IMR-90 (cell line): Measurements from ENCODE around the gene ZBTB46. TPM values are rescaled to one million over a fixed set of nuclear protein-coding genes. Genes with fewer than 3 reads are reported as not detected.

Source experiments
- ATAC-seq: fragments of 200-7000 bp; cut with Tn5 transposase; 2 replicates; pipeline ENCODE4 v1.9.1; 2020; ENCODE audit warnings: low read depth, mild to moderate bottlenecking, moderate library complexity
- BruUV-seq: library from RNA; stranded (reverse); fragments of 400-500 nt; replicated peaks from 2 replicates; lab custom pipeline; 2021; lab: Mats Ljungman, UMichigan
- CTCF ChIA-PET: fragments of 300-600 bp; formaldehyde crosslinking; extraction: SDS; loops from one replicate; lab custom pipeline; 2021; ENCODE audit warnings: antibody characterized with exemption; lab: Yijun Ruan, JAX
- POLR2A ChIA-PET: fragments of 300-600 bp; sonication (Branson Sonifier 250); formaldehyde crosslinking; loops from one replicate; lab custom pipeline; 2022; ENCODE audit warnings: antibody characterized with exemption; ENCODE audit not compliant: unreplicated experiment; lab: Charles Lee
- DNase-seq: peaks from one replicate; pipeline ENCODE4 v3.0.0; 2013
- H2AFZ ChIP-seq: replicated peaks from 2 replicates; pipeline ENCODE3; 2013; ENCODE audit warnings: low read length, mild to moderate bottlenecking; ENCODE audit not compliant: poor library complexity
- H2AK5ac ChIP-seq: 2 replicates; pipeline ENCODE4 v1.6.1; 2013; ENCODE audit warnings: low read depth, low read length, inconsistent platforms
- H2AK9ac ChIP-seq: replicated peaks from 2 replicates; pipeline ENCODE3; 2013; ENCODE audit warnings: mild to moderate bottlenecking, low read depth, low read length, moderate library complexity; ENCODE audit not compliant: poor library complexity
- H2BK120ac ChIP-seq: 2 replicates; pipeline ENCODE4 v1.6.1; 2013; ENCODE audit warnings: low read depth, low read length, inconsistent platforms
- H2BK15ac ChIP-seq: 3 replicates; pipeline ENCODE4 v1.6.1; 2013; ENCODE audit warnings: low read depth, low read length, inconsistent platforms
- H2BK20ac ChIP-seq: 2 replicates; pipeline ENCODE4 v1.6.1; 2013; ENCODE audit warnings: low read depth, mild to moderate bottlenecking, inconsistent platforms, low read length, moderate library complexity
- H2BK5ac ChIP-seq: 2 replicates; pipeline ENCODE4 v1.6.1; 2013; ENCODE audit warnings: mild to moderate bottlenecking, low read depth, low read length, inconsistent platforms; ENCODE audit not compliant: poor library complexity, severe bottlenecking
- H3K14ac ChIP-seq: replicated peaks from 2 replicates; pipeline ENCODE4 v1.6.1; 2013; ENCODE audit warnings: low read depth, low read length, inconsistent platforms
- H3K18ac ChIP-seq: 2 replicates; pipeline ENCODE4 v1.6.1; 2013; ENCODE audit warnings: low read depth, low read length, control low read depth
- H3K23ac ChIP-seq: 2 replicates; pipeline ENCODE4 v1.6.1; 2013; ENCODE audit warnings: low read depth, low read length, inconsistent platforms
- H3K27ac ChIP-seq: 2 replicates; pipeline ENCODE4 v1.5.1; 2013; ENCODE audit warnings: mild to moderate bottlenecking, control low read depth, low read length; ENCODE audit not compliant: insufficient read depth
- H3K27me3 ChIP-seq: 2 replicates; pipeline ENCODE4 v1.6.1; 2013; ENCODE audit warnings: low read length; ENCODE audit not compliant: control insufficient read depth, insufficient read depth
- H3K36me3 ChIP-seq: 2 replicates; pipeline ENCODE4 v1.6.1; 2013; ENCODE audit warnings: low read length, mixed read lengths; ENCODE audit not compliant: control insufficient read depth, insufficient read depth
- H3K4ac ChIP-seq: 2 replicates; pipeline ENCODE4 v1.6.1; 2013; ENCODE audit warnings: low read depth, low read length, inconsistent platforms
- H3K4me1 ChIP-seq: 2 replicates; pipeline ENCODE4 v1.6.1; 2013; ENCODE audit warnings: low read length, mixed read lengths; ENCODE audit not compliant: control insufficient read depth, insufficient read depth
- H3K4me2 ChIP-seq: 2 replicates; pipeline ENCODE4 v1.6.1; 2013; ENCODE audit warnings: low read depth, mild to moderate bottlenecking, control low read depth, low read length, moderate library complexity
- H3K4me3 ChIP-seq: 2 replicates; pipeline ENCODE4 v1.5.1; 2013; ENCODE audit warnings: low read depth, mild to moderate bottlenecking, control low read depth, low read length, moderate library complexity; ENCODE audit not compliant: insufficient read depth
- H3K56ac ChIP-seq: 2 replicates; pipeline ENCODE4 v1.6.1; 2013; ENCODE audit warnings: low read length, inconsistent platforms; ENCODE audit not compliant: insufficient read depth; ENCODE audit errors: extremely low read depth
- H3K79me1 ChIP-seq, 2 experiments: 2 replicates each; pipeline ENCODE4 v1.6.1; 2013; ENCODE audit warnings: low read length in 2 of 2, inconsistent platforms in 1 of 2, low read depth in 1 of 2
- H3K9ac ChIP-seq: 2 replicates; pipeline ENCODE4 v1.6.1; 2013; ENCODE audit warnings: low read depth, low read length, control low read depth
- H3K9me1 ChIP-seq: 2 replicates; pipeline ENCODE4 v1.6.1; 2013; ENCODE audit warnings: low read length, inconsistent platforms; ENCODE audit not compliant: insufficient read depth
- H3K9me3 ChIP-seq: 2 replicates; pipeline ENCODE4 v1.6.1; 2013; ENCODE audit warnings: low read length; ENCODE audit not compliant: control insufficient read depth, insufficient read depth
- H4K20me1 ChIP-seq: 2 replicates; pipeline ENCODE4 v1.6.1; 2013; ENCODE audit warnings: low read length, inconsistent platforms; ENCODE audit not compliant: insufficient read depth
- H4K5ac ChIP-seq: 2 replicates; pipeline ENCODE4 v1.6.1; 2013; ENCODE audit warnings: mild to moderate bottlenecking, low read depth, low read length, control low read depth
- H4K8ac ChIP-seq, 2 experiments: 2 replicates each; pipeline ENCODE4 v1.6.1; 2013; ENCODE audit warnings: low read depth in 2 of 2, low read length in 2 of 2, control low read depth in 1 of 2, inconsistent platforms in 1 of 2
- H4K91ac ChIP-seq: 2 replicates; pipeline ENCODE4 v1.6.1; 2013; ENCODE audit warnings: low read depth, low read length, inconsistent platforms; ENCODE audit not compliant: insufficient read depth
- BHLHE40 ChIP-seq: fragments of 150-350 bp; IDR thresholded peaks from 2 replicates; pipeline ENCODE4 v1.6.1; 2016; ENCODE audit warnings: mild to moderate bottlenecking, low read depth, low read length
- CEBPB ChIP-seq: IDR thresholded peaks from 2 replicates; pipeline ENCODE4 v1.6.1; 2012; ENCODE audit warnings: low read depth, low read length, improper control_type of control experiment
- CHD1 ChIP-seq: IDR thresholded peaks from 2 replicates; pipeline ENCODE4 v1.6.1; 2012; ENCODE audit warnings: low read depth, low read length, improper control_type of control experiment
- FOS ChIP-seq: fragments of 150-350 bp; IDR thresholded peaks from 2 replicates; pipeline ENCODE4 v1.6.1; 2016; ENCODE audit warnings: low read depth, low read length
- MAFK ChIP-seq: IDR thresholded peaks from 2 replicates; pipeline ENCODE4 v1.6.1; 2012; ENCODE audit warnings: low read depth, low read length, improper control_type of control experiment
- MAZ ChIP-seq: IDR thresholded peaks from 2 replicates; pipeline ENCODE4 v1.6.1; 2012; ENCODE audit warnings: low read depth, mild to moderate bottlenecking, low read length, improper control_type of control experiment, moderate library complexity, borderline replicate concordance
- MXI1 ChIP-seq: IDR thresholded peaks from 2 replicates; pipeline ENCODE4 v1.6.1; 2012; ENCODE audit warnings: low read depth, mild to moderate bottlenecking, low read length, moderate library complexity, borderline replicate concordance
- NFE2L2 ChIP-seq: fragments of 150-350 bp; IDR thresholded peaks from 2 replicates; pipeline ENCODE4 v1.6.1; 2016; ENCODE audit warnings: low read depth, mild to moderate bottlenecking, low read length
- POLR2A ChIP-seq: IDR thresholded peaks from 2 replicates; pipeline ENCODE4 v1.6.1; 2012; ENCODE audit warnings: mild to moderate bottlenecking, low read depth, low read length
- RAD21 ChIP-seq: IDR thresholded peaks from 2 replicates; pipeline ENCODE4 v1.6.1; 2012; ENCODE audit warnings: low read length, improper control_type of control experiment
- RCOR1 ChIP-seq: IDR thresholded peaks from 2 replicates; pipeline ENCODE4 v1.6.1; 2012; ENCODE audit warnings: mild to moderate bottlenecking, low read length, improper control_type of control experiment; ENCODE audit not compliant: insufficient replicate concordance
- RFX5 ChIP-seq: IDR thresholded peaks from 2 replicates; pipeline ENCODE4 v1.8.0; 2012; ENCODE audit warnings: low read depth, mild to moderate bottlenecking, low read length, moderate library complexity
- SMC3 ChIP-seq: fragments of 150-350 bp; IDR thresholded peaks from 2 replicates; pipeline ENCODE4 v1.6.1; 2016; ENCODE audit warnings: low read depth, mild to moderate bottlenecking, antibody characterized with exemption, low read length, moderate library complexity
- WGBS, 2 experiments: methylation state at CpG; one replicate each; pipeline versions ENCODE4 v1.1.5 to v1.1.7; 2013; ENCODE audit warnings: missing lambda C conversion rate in 2 of 2; ENCODE audit not compliant: insufficient read length in 1 of 2; ENCODE audit errors: extremely low coverage in 2 of 2; 5-methylcytosine and 5-hydroxymethylcytosine counted together
- dilution Hi-C: fragments of 300-500 bp; cut with HindIII; formaldehyde crosslinking; loops from one replicate; pipeline ENCODE4 v1.14.3; 2018; ENCODE audit warnings: low sequenced_read_pairs; ENCODE audit not compliant: unreplicated experiment
- in situ Hi-C: fragments of 300-500 bp; cut with MboI; formaldehyde crosslinking; loops from 3 replicates; pipeline ENCODE4 v1.14.3; 2019; ENCODE audit warnings: low sequenced_read_pairs, inconsistent platforms, mixed read lengths
- intact Hi-C: fragments of 100-400 bp; cut with micrococcal nuclease; formaldehyde crosslinking; loops from 2 replicates; pipeline ENCODE4 v1.10.0; 2022
- polyA plus RNA-seq, 3 experiments: library from polyadenylated mRNA; depleted of rRNA; stranded (reverse); fragments of >200 nt; gene quantifications; 2 replicates each; pipeline ENCODE4 v1.2.3, GENCODE V29; 2012; ENCODE audit warnings: low replicate concordance in 1 of 3
- total RNA-seq: library from RNA; depleted of rRNA; stranded (reverse); fragments of >200 nt; gene quantifications from 2 replicates; pipeline ENCODE4 v1.2.3, GENCODE V29; 2012
- TF ChIP-seq, protein P1 (sequence below): fragments of 150-350 bp; IDR thresholded peaks from 2 replicates; pipeline ENCODE4 v1.6.1; 2016; ENCODE audit warnings: low read depth, mild to moderate bottlenecking, low read length, moderate library complexity, borderline replicate concordance
- TF ChIP-seq, protein P2 (sequence below): fragments of 150-350 bp; IDR thresholded peaks from 2 replicates; pipeline ENCODE4 v1.6.1; 2017; ENCODE audit warnings: mild to moderate bottlenecking, antibody characterized with exemption, low read length, low read depth
- TF ChIP-seq, protein P3 (sequence below): conservative IDR thresholded peaks from 2 replicates; pipeline ENCODE4 v1.5.1; 2012; ENCODE audit warnings: mild to moderate bottlenecking, low read depth, low read length, improper control_type of control experiment

ZBTB46 gene
- total and polyA plus RNA-seq, 2 of the 4 experiments (the other 2 are of a cell fraction): 4.2 to 14.9 TPM

DNA sequence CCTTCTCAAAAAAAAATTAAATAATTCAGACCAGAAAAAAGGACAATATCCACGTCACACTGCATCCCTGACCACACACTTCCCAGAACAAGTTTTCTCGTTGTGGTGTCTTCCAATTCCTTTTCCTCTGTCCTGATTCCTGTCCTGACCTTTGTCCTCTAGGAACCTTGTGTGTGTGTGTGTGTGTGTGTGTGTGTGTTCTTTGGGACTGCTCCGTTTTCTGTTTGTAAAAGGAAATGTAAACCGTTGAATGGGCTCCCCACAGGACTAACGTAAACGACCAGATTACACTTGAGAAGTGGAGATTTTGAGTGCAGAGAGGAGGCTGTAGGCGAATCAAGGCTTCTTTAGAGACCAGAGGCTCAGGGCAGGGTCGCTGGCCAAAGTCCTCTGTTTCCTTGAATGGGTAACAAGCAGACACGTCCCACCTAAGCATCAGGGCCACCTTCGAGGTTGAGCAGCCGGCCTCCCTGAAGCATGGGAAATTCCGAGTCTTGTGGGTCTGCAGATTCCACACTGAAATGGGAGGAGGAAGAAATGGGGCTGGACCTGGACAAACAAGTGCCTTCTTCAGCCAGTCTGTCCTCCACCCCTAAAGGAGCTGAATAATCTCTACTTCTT, 7.3 kb downstream of the ZBTB46 start:
- Histone ChIP-seq H3K4me2 (no peak overlapping the region), H3K27me3 (no peaks in the 10 kb centered on the region), H2BK20ac (no peak overlapping the region), H2BK5ac (no peak overlapping the region), H4K8ac (no peak overlapping the region), H3K36me3 (0 out of 2 replicates have a peak, but pooled peaks cover 3% of the 10 kb centered on the region), H3K18ac (no peak overlapping the region), H2AK5ac (peak overlapping the region; percentile 78; the same call in 1 of the 2 replicates), H2AFZ (no peak overlapping the region), H4K20me1 (peaks cover 50% of the 10 kb centered on the region), H3K79me1 (peaks cover 23 to 74% of the 10 kb centered on the region in 2 experiments), H4K5ac (no peak overlapping the region), H3K27ac (no peak overlapping the region), H3K4me3 (no peak overlapping the region), H2BK120ac (no peak overlapping the region), H3K9me3 (no peaks in the 10 kb centered on the region), H3K9ac (no peak overlapping the region), H3K9me1 (peaks cover 13% of the 10 kb centered on the region), H3K4me1 (peaks cover 14% of the 10 kb centered on the region), H3K56ac (no peak overlapping the region), H2BK15ac (no peak overlapping the region), H3K23ac (no peak overlapping the region), H2AK9ac (no peak overlapping the region), H3K4ac (peak overlapping the region; percentile 42; the same call in 1 of the 2 replicates), H3K14ac (no peak overlapping the region), H4K91ac (no peak overlapping the region)
- intact Hi-C loops (no loop called here), dilution Hi-C loops (no loop called here), in situ Hi-C loops (no loop called here)
- no CpG with 5 or more reads among the region's 12 CpGs for WGBS, 2 experiments
- TF ChIP-seq FOS (no peak), RCOR1 (no peak), MAZ (no peak), RFX5 (no peak), POLR2A (no peak), BHLHE40 (no peak), MAFK (no peak), MXI1 (no peak), CEBPB (no peak), RAD21 (no peak), NFE2L2 (no peak), SMC3 (no peak), CHD1 (no peak)
- TF ChIP-seq, protein P1, sequence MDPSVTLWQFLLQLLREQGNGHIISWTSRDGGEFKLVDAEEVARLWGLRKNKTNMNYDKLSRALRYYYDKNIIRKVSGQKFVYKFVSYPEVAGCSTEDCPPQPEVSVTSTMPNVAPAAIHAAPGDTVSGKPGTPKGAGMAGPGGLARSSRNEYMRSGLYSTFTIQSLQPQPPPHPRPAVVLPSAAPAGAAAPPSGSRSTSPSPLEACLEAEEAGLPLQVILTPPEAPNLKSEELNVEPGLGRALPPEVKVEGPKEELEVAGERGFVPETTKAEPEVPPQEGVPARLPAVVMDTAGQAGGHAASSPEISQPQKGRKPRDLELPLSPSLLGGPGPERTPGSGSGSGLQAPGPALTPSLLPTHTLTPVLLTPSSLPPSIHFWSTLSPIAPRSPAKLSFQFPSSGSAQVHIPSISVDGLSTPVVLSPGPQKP: no peak
- TF ChIP-seq, protein P2, sequence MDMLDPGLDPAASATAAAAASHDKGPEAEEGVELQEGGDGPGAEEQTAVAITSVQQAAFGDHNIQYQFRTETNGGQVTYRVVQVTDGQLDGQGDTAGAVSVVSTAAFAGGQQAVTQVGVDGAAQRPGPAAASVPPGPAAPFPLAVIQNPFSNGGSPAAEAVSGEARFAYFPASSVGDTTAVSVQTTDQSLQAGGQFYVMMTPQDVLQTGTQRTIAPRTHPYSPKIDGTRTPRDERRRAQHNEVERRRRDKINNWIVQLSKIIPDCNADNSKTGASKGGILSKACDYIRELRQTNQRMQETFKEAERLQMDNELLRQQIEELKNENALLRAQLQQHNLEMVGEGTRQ: no peak
- TF ChIP-seq, protein P3, sequence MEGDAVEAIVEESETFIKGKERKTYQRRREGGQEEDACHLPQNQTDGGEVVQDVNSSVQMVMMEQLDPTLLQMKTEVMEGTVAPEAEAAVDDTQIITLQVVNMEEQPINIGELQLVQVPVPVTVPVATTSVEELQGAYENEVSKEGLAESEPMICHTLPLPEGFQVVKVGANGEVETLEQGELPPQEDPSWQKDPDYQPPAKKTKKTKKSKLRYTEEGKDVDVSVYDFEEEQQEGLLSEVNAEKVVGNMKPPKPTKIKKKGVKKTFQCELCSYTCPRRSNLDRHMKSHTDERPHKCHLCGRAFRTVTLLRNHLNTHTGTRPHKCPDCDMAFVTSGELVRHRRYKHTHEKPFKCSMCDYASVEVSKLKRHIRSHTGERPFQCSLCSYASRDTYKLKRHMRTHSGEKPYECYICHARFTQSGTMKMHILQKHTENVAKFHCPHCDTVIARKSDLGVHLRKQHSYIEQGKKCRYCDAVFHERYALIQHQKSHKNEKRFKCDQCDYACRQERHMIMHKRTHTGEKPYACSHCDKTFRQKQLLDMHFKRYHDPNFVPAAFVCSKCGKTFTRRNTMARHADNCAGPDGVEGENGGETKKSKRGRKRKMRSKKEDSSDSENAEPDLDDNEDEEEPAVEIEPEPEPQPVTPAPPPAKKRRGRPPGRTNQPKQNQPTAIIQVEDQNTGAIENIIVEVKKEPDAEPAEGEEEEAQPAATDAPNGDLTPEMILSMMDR: no peak
- no TSS peak for BruUV-seq
- CTCF ChIA-PET: no interaction called here
- no peak for DNase-seq
- no peak for ATAC-seq
- POLR2A ChIA-PET: no interaction called here
